Gastrocnemius medialis (tissue), 4 donors: ENCODE results near the gene NELFB. TPM values are rescaled to one million over a fixed set of nuclear protein-coding genes. Genes with fewer than 3 reads are reported as not detected.
A peak's percentile ranks its signal among the peaks of the same experiment; 100 is the strongest.

Experiments used
- ATAC-seq, 2 donors: fragments of 150-250 bp; one replicate each; pipeline ENCODE4 v1.9.1; 2016
- DNase-seq, 2 donors: peaks; one replicate each; pipeline ENCODE4 v3.0.0-alpha.2; 2019
- H3K27ac ChIP-seq, 4 donors: fragments of 200-600 bp; sonication (generic); 1 replicate in 1 of 4; 2 replicates in 3 of 4; pipeline ENCODE4 v1.5.1; 2016 to 2018; ENCODE audit warnings: mild to moderate bottlenecking in 2 of 4, moderate library complexity in 1 of 4
- H3K27me3 ChIP-seq, 3 donors: fragments of 200-600 bp; sonication (generic) in 2 of 3; 1 replicate in 1 of 3; 2 replicates in 2 of 3; pipeline versions ENCODE4 v1.5.1 to v1.6.0; 2016 to 2019; ENCODE audit warnings: mild to moderate bottlenecking in 1 of 3, moderate library complexity in 1 of 3
- H3K36me3 ChIP-seq, 2 donors: fragments of 200-600 bp; sonication (generic) in 1 of 2; one replicate each; pipeline ENCODE4 v1.5.1; 2017 to 2018
- H3K4me1 ChIP-seq, 2 donors: fragments of 200-600 bp; sonication (generic) in 1 of 2; one replicate each; pipeline ENCODE4 v1.5.1; 2016 to 2017; ENCODE audit warnings: mild to moderate bottlenecking in 2 of 2
- H3K4me3 ChIP-seq, 4 donors: fragments of 200-600 bp; sonication (generic) in 3 of 4; 1 replicate in 1 of 4; 2 replicates in 3 of 4; pipeline ENCODE4 v1.5.1; 2016 to 2019; ENCODE audit warnings: mild to moderate bottlenecking in 2 of 4
- H3K9me3 ChIP-seq, 3 donors: fragments of 200-600 bp; sonication (generic) in 2 of 3; 1 replicate in 1 of 3; 2 replicates in 2 of 3; pipeline ENCODE4 v1.5.1; 2016 to 2019
- POLR2A ChIP-seq, 2 donors: fragments of 450-650 bp; IDR thresholded peaks; one replicate each; pipeline ENCODE4 v1.6.1; 2017; ENCODE audit warnings: antibody characterized with exemption in 2 of 2, mild to moderate bottlenecking in 2 of 2, moderate library complexity in 2 of 2
- in situ Hi-C, 4 donors: fragments of 200-750 bp; cut with MboI; loops; one replicate each; pipeline versions ENCODE4 v1.15.0 to v1.8.0; 2017; ENCODE audit warnings: low sequenced_read_pairs in 4 of 4
- intact Hi-C: fragments of 100-400 bp; cut with DNase I; formaldehyde crosslinking; loops from one replicate; pipeline ENCODE4 v1.15.1; 2023; ENCODE audit warnings: low total_unique reads
- total RNA-seq, 4 donors: library from RNA; depleted of rRNA; stranded (reverse); fragments of >200 nt; gene quantifications; one replicate each; pipeline versions ENCODE4 v1.1.0 to v1.2.3, GENCODE V29; 2016
- TF ChIP-seq, protein P1 (sequence below), 5 experiments: fragments of 450-650 bp in 3 of 5; fragments of 200-600 bp in 2 of 5; sonication (generic) in 2 of 5; IDR thresholded peaks in 4 of 5; conservative IDR thresholded peaks in 1 of 5; 1 replicate in 4 of 5; 2 replicates in 1 of 5; pipeline ENCODE4 v1.5.1; 2016 to 2019; ENCODE audit warnings: antibody characterized with exemption in 5 of 5, mild to moderate bottlenecking in 3 of 5, moderate library complexity in 3 of 5

The NELFB gene
- total RNA-seq, 4 donors from 2014 or later: 21.6 to 61.5 (median 39.4) TPM

GRCh38 chr9:137240318-137240840, 14.7 kb upstream of the NELFB start:
- no peaks in the 10 kb centered on the region for H3K27me3 ChIP-seq
- TF ChIP-seq POLR2A (IDR thresholded peaks at IDR 0.05): peak in 1 of 2 donors; percentile 25
- TF ChIP-seq, protein P1, sequence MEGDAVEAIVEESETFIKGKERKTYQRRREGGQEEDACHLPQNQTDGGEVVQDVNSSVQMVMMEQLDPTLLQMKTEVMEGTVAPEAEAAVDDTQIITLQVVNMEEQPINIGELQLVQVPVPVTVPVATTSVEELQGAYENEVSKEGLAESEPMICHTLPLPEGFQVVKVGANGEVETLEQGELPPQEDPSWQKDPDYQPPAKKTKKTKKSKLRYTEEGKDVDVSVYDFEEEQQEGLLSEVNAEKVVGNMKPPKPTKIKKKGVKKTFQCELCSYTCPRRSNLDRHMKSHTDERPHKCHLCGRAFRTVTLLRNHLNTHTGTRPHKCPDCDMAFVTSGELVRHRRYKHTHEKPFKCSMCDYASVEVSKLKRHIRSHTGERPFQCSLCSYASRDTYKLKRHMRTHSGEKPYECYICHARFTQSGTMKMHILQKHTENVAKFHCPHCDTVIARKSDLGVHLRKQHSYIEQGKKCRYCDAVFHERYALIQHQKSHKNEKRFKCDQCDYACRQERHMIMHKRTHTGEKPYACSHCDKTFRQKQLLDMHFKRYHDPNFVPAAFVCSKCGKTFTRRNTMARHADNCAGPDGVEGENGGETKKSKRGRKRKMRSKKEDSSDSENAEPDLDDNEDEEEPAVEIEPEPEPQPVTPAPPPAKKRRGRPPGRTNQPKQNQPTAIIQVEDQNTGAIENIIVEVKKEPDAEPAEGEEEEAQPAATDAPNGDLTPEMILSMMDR (IDR thresholded peaks at IDR 0.05 in 4 of 5, conservative IDR thresholded peaks at IDR 0.05 in 1 of 5): peak in 2 of 5 experiments; percentile 9 to 16
- peak overlapping the region; percentile 69 to 83 (median 78) for H3K4me3 ChIP-seq
- in situ Hi-C loops: no loop called here
- H3K36me3 ChIP-seq: peaks cover 0 to 23% of the 10 kb centered on the region in 2 donors
- peak overlapping the region; percentile 90 to 98 (median 94) for H3K27ac ChIP-seq
- peaks cover 62 to 83% of the 10 kb centered on the region in 2 donors for H3K4me1 ChIP-seq
- intact Hi-C loops: loop anchor here (2.0 to 5.0 kb wide), 3 partner anchors 28 to 52 kb away; partner anchors contain the start of genes ANAPC2, SSNA1 and TPRN
- ATAC-seq: peak; percentile 13 to 18
- peak; percentile 56 to 70 for DNase-seq
- no peaks in the 10 kb centered on the region for H3K9me3 ChIP-seq

DNA sequence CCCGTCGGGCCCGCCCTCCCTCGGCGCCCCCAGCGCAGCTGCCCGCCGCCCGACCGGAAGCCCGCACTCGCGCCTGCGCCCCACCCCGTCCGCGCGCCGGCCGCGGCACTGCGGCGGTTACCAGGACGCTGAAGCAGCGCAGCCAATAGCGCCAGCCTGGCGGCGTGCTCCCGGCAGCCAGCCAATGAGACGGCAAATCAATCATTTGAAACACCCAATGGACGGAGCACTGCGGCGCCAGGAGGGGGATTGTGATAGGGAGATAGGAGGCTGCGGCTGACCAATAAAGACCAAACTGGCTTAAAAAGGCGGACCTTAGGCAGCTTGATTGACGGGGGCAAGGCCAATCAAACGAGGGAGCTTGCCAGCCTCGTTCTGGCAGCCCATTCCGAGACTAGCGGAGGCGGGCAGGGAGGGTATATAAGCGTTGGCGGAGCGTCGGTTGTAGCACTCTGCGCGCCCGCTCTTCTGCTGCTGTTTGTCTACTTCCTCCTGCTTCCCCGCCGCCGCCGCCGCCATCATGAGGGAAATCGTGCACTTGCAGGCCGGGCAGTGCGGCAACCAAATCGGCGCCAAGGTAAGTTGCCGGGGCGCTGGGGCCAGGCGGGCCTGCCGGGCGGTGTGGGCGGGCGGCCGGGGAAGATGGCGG, 14.2 kb upstream of the NELFB start, which contains the start of gene TUBB4B:
Gene TUBB4B, plus strand, starts transcription at position 447 of the 649 bp plus-strand sequence. Its CDS starts 74 bp downstream, at position 521.
- in situ Hi-C loops: no loop called here

GRCh38 chr9:137241490-137242268, 13.4 kb upstream of the NELFB start:
- TF ChIP-seq, protein P1 (IDR thresholded peaks at IDR 0.05 in 4 of 5, conservative IDR thresholded peaks at IDR 0.05 in 1 of 5): no peak
- peak in 1 of 2 donors; percentile 62 for TF ChIP-seq POLR2A (IDR thresholded peaks at IDR 0.05)
- peak; percentile 41 to 64 for DNase-seq
- Histone ChIP-seq H3K4me1 (peaks cover 54 to 70% of the 10 kb centered on the region in 2 donors), H3K4me3 (peak overlapping the region; percentile 75 to 100 (median 85)), H3K36me3 (peaks cover 0 to 23% of the 10 kb centered on the region in 2 donors), H3K9me3 (no peaks in the 10 kb centered on the region), H3K27ac (peak overlapping the region; percentile 89 to 98 (median 93)), H3K27me3 (no peaks in the 10 kb centered on the region)
- ATAC-seq: peak; percentile 34 to 35
- intact Hi-C loops (loop anchor here (1.0 to 5.0 kb wide), 4 partner anchors 14 to 53 kb away; partner anchors contain the start of genes ANAPC2, NELFB, SSNA1 and TPRN), in situ Hi-C loops (no loop called here)

More for the DNA sequence above, 14.2 kb upstream of the NELFB start, which contains the start of gene TUBB4B:
- intact Hi-C loops: loop anchor here (1.0 to 5.0 kb wide), 4 partner anchors 14 to 52 kb away; partner anchors contain the start of genes ANAPC2, NELFB, SSNA1 and TPRN
- peak; percentile 100 for TF ChIP-seq POLR2A (IDR thresholded peaks at IDR 0.05)
- TF ChIP-seq, protein P1 (IDR thresholded peaks at IDR 0.05 in 4 of 5, conservative IDR thresholded peaks at IDR 0.05 in 1 of 5): peak in 1 of 5 experiments; percentile 19
- Histone ChIP-seq H3K27me3 (no peaks in the 10 kb centered on the region), H3K36me3 (peaks cover 0 to 23% of the 10 kb centered on the region in 2 donors), H3K27ac (peak within 1 kb of the TSS; percentile 93 to 98 (median 97)), H3K4me1 (peaks cover 60 to 77% of the 10 kb centered on the region in 2 donors), H3K9me3 (no peaks in the 10 kb centered on the region), H3K4me3 (peak within 1 kb of the TSS; percentile 79 to 100 (median 85))
- peak; percentile 99 to 100 for DNase-seq
- peak; percentile 92 to 94 for ATAC-seq
